KBM-7 (cell line): ENCODE data around the gene BYSL.
"Not testable (repeated sequence)": the region's sequence is repeated elsewhere in the genome, so short reads cannot be mapped to it uniquely, and the experiment has no call there.

Experiments
- DNase-seq: peaks from one replicate; pipeline ENCODE4 v3.0.0-alpha.2; 2015
- in situ Hi-C: fragments of 300-500 bp; cut with MboI; formaldehyde crosslinking; loops from 2 replicates; pipeline ENCODE4 v1.14.3; 2020; ENCODE audit warnings: low sequenced_read_pairs, low pct_unique_long_range_greater_than_20kb, mixed read lengths

The BYSL gene

DNA sequence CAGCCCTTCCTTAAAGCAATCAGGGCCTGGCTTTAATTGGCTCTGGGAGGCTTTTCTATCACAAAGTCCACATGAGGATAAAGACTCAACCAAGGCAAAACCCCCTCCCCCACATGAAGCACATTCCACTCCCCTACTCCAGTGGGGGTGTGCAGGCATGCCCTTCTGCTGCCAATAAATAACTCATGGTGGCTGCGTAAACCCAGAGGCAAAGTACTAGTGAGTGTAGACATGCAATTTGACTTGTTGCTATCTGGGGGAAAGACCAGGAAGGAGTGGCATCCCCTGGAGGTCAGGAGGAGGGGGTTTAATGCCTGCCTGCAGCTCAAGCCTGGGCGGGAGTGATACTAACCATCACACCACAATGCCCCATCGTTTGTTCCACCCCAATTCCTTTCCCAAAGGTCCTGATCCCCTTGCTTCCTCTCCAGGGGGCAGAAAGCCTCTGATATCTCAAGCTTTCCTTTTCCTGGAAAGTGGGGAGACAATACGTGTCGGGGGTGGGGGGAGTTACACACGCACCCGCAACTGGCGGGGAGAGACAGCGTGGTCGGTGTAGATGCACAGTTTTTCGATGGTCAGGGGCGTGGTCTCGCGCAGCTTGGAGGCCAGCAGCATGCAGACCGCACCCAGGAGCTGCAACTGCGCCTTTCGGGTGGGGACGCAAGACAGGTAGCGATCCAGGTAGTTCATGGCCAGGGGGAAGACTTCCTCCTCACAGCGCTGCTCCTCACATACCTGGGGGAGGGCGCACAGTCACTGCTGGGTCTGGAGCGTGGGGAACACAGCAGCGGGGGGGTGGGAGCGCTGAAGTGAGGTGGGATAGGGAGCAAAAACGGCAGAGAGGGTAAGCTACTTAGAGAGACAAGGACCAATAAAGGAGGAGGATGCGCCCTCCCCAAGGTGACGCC is 18.8 kb downstream of the BYSL start:
- in situ Hi-C loops: loop anchor here (25.0 kb wide), 1 partner anchor 97 kb away; no protein-coding TSS in a partner anchor
- DNase-seq: peak; percentile 36

DNA sequence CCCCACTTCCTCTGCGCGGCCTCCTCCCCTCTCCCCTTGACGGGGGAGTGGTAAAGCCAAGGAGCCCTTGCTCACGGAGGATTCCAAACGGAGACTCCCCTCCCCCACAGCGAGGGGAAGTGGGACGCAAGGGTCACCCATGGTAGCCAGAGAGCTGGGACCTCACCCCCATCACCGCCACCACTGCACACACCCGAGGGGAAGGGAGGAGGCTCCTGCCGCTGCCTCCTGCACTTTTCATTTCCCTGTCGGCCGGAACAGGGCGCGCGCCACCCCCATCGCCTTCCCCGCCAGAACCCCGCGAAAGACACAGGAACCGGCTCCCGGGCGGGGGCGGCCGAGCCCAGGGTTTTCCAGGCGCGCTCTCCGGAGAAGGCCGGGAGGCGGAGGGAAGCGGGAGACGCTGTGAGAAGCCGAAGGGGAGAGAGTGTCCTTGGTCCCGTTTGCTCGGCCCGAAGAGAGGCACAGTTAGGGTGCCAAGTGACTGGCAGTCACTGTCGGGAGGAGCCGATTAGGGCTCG is 19.5 kb downstream of the BYSL start:
- in situ Hi-C loops: loop anchor here (25.0 kb wide), 1 partner anchor 96 kb away; no protein-coding TSS in a partner anchor
- peak; percentile 88 for DNase-seq

DNA sequence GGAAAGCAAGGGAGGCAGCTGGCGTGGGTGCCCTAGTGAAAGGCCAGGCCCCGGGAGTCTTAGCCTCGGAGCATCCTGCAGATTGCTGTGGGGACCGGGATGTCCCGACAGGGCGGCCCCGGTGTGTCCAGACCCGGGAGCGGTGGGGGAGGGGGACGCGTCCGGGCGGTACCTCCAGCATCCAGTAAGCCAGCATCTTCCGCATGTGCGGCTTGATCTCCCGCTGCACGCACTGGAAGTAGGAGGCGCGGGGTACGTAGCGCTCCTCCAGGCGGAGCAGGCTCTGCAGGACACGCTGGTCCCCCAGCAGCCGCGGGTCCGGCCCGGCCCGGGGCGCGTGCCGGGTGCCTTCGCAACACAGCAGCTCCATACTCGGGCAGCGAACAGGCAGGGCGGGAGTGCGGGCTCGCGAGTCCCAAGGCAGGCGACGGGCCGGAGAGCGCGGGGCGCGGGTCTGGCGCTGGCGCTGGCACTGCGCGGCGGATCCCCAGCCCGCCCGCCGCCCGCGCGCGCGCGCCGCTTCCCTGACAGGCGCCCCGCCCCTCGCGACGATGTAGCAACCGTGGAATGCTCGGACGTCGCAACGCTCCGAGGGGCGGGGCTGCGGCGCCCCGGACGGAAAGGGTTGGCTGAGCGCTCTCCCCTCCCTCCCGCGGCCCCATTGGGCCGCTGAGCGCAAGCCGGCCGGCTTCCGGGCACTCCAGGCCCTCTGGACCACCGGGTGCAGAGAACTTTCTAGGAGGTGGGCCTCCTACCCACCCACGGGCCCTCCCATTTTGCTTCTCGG is 20.2 kb downstream of the BYSL start, which contains the start of gene CCND3:
Gene CCND3, minus strand, starts transcription at position 529 of the 787 bp plus-strand sequence. Its CDS starts 159 bp downstream, at position 370.
- peak; percentile 84 for DNase-seq
- in situ Hi-C loops: loop anchor here (25.0 kb wide), 1 partner anchor 96 kb away; no protein-coding TSS in a partner anchor

DNA sequence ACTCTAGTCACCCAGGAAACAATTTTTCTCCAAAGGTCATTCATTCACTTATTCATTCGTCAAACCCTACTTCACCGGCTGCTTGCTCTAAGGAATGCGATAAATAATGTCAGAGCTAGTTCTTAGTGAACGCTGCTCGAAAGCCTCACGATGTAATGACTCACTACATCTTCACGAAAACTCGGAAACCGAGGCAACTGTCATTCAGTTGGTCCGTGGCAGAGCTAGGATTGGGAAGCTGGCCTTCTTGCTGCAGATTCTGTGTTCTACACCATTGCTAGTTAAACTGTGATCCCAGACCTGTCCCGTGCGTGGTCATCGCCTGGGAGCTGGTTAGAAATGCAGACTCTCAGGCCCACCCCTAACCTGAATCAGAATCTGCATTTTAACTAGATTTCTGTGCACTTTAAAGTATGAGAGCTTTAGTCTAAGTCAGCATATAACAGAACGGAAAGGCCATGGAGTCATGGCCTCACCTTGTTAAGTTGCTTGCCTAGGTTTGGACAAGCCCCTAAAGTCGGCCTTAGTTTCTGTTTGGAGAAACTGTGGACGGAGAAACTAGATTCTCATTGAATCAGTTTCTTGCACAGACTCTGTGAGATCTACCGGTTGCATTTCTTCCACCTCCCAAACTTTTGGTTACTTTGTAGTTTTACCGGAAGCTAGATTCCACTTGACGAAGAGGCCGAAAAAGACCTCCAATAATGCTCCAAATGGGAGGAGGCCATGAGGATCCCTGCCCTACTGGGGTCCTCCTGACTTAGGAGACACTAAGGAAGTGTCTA is 21.0 kb downstream of the BYSL start:
- in situ Hi-C loops: loop anchor here (25.0 kb wide), 1 partner anchor 95 kb away; no protein-coding TSS in a partner anchor
- DNase-seq: no peak

DNA sequence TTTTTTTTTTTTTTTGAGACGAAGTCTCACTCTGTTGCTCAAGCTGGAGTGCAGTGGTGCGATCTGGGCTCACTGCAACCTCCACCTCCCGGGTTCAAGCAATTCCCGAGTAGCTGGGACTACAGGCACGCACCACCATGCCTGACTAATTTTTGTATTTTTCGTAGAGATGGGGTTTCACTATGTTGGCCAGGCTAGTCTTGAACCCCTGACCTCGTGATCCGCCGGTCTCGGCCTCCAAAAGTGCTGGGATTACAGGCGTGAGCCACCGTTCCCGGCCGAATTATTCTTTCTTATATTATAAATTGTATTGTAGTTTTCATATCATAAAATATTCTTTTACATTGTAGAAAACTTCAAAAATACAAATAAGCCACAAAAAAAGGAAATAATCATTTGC is 21.6 kb downstream of the BYSL start:
- not testable (repeated sequence) for DNase-seq
- in situ Hi-C loops: loop anchor here (25.0 kb wide), 1 partner anchor 94 kb away; no protein-coding TSS in a partner anchor

DNA sequence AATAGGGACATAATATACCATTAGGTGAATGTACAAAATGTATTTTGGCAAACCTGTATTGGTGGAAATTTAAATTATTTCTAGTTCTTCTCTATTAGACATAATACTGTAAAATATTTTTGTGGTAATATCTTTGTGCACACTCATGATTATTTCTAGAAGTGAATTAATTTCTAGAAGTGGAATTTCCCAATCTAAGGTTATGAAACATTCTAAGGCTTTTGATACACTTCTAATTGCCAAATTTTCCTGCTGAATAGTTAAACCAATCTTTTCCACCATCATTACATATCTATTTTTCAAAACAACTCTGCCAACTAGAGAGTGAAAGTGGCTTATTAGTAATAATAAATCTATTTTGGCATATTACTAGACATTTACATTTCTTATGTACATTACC is 22.2 kb downstream of the BYSL start:
- in situ Hi-C loops: loop anchor here (25.0 kb wide), 1 partner anchor 94 kb away; no protein-coding TSS in a partner anchor

DNA sequence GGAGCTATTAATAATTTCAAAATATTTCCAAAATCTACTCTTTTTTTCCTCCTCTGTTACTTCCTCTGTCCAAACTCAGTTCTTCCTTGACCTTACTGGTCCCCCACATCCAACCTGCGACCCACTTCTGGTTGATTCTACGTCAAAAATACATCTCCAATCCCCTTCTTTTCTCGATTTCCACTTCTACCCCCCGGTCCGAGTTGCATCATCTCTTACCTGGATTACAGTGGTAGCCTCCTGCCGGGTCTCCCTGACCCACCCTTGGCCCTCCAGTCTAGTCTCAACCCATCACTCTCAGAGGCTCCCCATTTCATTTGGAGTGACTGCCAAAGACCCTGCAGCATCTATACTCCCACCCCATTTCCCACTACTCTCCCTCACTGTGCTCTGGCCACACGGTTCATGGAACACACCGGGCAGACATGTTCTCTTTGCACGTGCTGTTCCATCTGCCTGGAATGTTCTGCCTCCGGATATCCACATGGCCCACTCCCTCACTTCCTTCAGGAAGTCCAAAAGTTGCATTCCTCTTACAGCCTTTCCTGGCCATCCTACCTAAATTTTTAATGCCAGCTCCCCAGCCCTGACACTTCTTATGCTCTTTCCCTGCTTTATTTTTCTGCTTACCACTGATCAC is 26.4 kb downstream of the BYSL start:
- DNase-seq: no peak
- in situ Hi-C loops: loop anchor here (25.0 kb wide), 1 partner anchor 90 kb away; no protein-coding TSS in a partner anchor

More for the DNA sequence above, 22.2 kb downstream of the BYSL start:
- DNase-seq: no peak

DNA sequence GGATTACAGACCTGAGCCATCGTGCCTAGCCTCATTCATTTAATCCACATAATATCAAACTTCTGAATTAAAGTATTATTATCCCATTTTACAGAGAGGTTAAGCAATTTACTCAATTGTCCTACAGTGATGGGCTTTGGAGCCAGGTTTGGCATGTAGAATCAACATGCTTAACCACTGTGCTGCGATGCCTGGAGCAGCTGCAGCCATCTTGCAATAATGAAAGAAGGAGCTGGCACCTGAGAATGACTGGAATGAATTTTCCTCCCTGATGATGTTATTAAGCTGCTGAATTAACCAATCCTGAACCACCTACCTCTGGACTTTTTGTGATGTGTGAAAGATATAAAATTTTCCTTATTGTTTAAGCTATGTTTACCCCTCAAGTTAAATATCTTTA is 33.4 kb downstream of the BYSL start:
- in situ Hi-C loops: no loop called here
- no peak for DNase-seq

DNA sequence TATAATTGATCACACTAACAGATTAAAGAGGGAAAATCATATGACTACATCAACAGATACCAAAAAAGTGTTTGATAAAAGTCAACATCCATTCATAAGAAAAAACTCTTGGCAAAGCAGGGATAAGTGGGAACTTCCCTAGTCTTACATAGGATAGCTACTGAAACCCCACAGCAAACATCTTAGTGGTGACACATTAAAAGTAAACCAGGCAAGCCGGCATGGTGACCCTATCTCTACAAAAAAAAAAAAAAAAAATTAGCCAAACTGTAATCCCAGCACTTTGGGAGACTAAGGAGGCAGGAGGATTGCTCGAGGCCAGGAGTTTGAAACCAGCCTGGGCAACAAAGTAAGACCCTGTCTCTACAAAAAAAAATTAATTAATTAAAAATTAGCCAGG is 34.1 kb downstream of the BYSL start:
- DNase-seq: no peak
- in situ Hi-C loops: no loop called here

DNA sequence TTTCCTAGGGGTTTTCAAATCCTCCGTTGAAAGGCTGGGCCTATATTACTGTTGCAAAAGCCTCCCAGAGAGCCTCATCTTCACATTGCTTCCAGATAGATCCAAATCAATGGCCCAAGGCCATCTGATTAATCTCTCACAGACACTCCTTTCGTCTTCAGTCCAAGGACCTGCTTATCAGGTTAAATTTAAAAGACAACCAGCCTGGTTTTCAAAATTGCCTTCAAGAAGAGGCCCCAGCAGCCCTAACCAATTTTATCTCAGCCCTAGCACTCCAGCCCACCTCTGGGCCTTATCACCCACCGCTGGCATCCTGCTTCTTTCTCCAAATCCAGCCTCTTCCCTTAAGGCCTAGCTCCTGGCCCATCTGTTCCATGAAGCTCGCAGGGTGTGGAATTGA is 35.8 kb downstream of the BYSL start:
- in situ Hi-C loops: no loop called here
- no peak for DNase-seq

DNA sequence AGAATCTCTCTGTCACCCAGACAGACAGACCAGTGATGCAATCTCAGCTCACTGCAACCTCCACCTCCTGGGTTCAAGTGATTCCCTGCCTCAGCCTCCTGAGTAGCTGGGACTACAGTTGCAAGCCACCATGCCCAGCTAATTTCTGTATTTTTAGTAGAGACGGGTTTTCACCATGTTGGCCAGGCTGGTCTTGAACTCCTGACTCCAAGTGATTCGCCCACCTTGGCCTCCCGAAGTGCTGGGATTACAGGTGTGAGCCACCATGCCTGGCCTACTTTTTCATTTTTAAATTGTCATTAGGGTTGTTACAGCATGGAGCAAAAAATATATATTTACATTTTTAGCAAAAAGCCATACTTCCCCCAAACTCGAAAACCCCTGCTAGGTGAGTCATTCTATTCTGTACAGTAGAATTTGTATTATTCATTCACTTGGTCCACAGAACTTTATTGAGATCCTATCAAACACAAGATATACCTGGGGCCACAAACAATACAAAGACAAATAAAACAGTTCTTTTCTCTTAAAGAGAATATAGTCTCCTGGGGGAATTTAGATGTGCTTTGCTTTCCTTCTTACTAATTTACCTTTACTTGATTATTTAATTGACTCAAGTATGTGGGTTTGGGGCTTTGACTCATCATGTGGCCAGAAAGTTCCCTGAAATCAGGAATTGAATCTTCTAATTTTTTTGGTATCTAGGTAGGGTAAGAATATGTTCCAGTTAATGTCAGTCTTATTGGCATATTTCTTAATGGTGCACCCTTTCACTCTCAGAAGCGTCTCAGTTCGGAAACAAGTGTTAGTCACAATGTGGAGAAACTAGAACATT is 36.9 kb downstream of the BYSL start:
- in situ Hi-C loops: no loop called here
- DNase-seq: no peak

DNA sequence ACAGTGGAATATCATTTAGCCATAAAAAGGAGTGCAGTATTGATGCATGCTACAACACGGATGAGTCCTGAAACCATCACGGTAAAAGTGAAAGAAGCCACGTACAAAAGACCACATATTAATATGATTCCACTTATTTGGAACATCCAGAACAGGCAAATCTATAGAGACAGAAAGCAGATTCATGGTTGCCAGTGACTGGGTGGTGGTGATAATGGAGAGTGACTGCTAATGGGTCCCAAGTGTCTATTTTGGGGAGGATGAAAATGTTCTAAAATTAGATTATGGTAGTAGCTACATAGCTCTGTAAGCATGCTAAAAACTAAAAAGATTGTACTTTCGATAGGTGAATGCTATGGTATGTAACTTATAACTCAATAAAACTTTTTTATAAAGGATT is 38.7 kb downstream of the BYSL start:
- in situ Hi-C loops: no loop called here
- no peak for DNase-seq

DNA sequence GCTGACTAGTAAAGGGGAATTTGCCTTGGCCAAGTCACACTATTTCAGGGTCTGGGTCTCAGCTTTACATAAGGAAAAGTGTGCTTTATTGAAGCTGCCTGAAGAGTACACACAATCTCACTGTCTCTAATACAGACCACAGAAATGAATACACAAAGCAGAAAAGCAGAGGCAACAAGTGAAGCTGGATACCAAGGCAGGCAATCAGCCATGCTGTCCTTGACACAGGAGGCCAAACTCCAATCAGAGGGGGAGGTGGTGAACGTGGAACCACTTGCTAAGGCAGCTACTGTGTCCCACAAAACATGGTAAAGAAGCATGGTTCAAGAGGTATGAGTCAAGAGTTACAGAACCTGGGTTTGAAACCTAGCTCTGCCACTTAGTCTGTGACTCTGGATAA is 42.1 kb downstream of the BYSL start:
- in situ Hi-C loops: no loop called here
- no peak for DNase-seq

DNA sequence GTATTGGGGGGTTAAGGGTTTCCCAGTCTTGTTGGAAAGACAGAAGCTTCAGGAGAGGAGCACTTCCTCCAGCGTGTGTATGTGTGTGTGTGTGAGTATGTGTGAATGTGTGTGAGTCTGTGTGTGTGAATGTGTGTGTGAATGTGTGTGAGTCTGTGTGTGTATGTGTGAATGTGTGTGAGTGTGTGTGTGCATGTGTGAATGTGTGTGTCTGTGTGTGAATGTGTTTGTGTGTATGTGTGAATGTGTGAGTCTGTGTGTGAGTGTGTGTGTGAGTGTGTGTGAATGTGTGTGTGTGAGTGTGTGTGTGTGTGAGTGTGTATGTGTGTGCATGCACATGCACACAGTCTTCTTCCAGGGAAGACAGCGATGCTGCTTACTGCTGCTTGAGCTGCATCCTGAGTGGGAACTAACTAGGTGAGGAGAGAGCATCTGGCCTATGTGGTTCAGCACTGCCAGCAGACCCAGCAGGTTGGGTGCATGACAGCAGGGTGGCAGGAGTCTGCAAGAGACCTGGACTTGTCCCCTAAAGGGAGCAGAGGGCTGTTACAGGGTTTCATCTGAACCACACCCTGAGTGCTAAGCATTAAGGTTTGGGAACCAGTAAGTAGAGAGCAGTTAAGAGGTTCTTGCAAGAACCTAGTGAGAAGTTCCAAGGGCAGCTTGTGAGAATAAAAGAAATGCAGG is 43.0 kb downstream of the BYSL start:
- no peak for DNase-seq
- in situ Hi-C loops: no loop called here

DNA sequence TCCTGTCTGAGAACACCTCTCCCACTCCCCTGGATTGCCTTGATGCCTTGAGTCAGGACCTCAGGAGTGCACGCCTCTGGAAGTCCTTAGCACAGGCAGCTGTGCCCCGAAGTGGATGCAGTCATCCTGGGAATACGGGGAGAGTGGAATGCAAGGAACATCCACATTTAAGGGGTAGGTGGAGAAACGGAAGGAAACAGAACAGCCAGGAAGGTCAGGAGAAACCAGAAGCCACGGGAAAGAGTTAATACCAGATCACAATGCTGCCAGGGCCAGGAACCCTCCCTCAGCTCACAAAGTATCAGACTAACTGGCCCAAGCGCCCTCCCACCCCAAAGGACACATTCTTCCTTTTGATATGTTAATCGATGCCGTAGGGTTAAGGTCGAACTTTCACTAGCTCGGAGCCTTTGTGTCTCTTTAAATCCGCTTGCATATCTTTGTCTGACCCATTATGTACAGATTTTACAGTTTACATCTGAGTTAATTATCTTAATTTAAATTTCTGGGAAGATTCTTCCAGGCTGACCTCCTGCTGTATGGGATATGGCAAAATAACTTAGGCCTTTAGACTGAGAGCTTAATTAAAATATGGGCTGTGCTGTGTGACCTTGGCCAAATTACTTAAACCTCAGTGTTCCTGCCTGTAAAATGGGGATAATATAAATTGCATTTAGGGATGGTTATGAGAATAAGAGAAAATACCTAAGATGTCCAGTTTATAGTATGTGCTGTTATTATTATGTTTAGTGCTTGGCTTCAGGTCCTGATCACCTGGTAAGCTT is 44.3 kb downstream of the BYSL start:
- in situ Hi-C loops: no loop called here
- DNase-seq: no peak

DNA sequence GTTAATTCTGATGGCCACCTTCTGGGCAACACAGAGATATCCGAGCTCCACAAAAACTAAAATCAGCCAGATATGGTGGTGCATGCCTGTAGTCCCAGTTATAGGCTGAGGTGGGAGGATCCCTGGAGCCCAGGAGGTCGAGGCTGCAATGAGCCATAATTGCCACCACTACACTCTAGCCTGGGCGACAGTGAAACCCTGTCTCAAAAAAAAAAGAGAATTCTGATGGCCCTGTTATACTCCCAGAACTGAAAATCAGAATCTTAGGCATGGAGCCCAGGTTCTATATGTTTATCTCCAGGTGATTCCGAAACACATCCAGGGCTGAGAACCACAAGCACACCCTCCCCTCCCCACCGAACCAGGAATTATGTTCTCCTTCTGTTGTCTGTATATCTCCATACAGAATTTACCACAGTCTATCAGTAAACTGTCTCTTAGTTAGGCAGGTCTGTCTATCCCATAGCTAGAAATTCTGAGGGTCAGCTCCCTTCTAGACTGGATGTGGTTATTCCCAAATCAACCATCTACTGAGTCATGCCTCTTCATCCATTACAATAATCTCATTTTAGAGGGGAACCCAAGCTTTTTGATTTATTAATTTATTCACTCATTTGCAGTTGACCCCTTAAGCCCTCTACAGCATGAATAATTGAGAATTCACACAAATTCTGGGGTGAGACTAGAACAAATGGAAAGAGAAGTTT is 45.1 kb downstream of the BYSL start:
- in situ Hi-C loops: no loop called here
- DNase-seq: no peak
